ENCODE results near the gene ZBTB16. TPM values are rescaled to one million over a fixed set of nuclear protein-coding genes. Genes with fewer than 3 reads are reported as not detected.
A peak's percentile ranks its signal among the peaks of the same experiment; 100 is the strongest.

Gene ZBTB16
- total RNA-seq, 1 donor: under 0.01 TPM

- Histone ChIP-seq H3K27me3 (ENCODE audit: insufficient read depth, low read length) (peaks cover 73% of the 10 kb centered on the region), H3K27ac (ENCODE audit: low read depth, low read length) (no peak overlapping the region), H4K20me1 (ENCODE audit: insufficient read depth, low read length) (no peaks in the 10 kb centered on the region), H3K9me3 (ENCODE audit: low read depth, low read length) (no peaks in the 10 kb centered on the region), H3K4me2 (ENCODE audit: insufficient read depth, low read length) (no peak overlapping the region), H3K36me3 (ENCODE audit: insufficient read depth, low read length) (no peaks in the 10 kb centered on the region), H2AFZ (ENCODE audit: low read length) (no peak overlapping the region), H3K79me2 (ENCODE audit: insufficient read depth, low read length) (no peaks in the 10 kb centered on the region), H3K4me1 (ENCODE audit: insufficient read depth, low read length) (peaks cover 8% of the 10 kb centered on the region), H3K4me3 (ENCODE audit: insufficient read depth, low read length) (no peak overlapping the region)
- no peak for TF ChIP-seq CTCF (IDR thresholded peaks at IDR 0.05; ENCODE audit: extremely low read depth, low read depth, low read length)
- no peak for DNase-seq (ENCODE audit: insufficient read length, low spot score, missing footprints)
Observed at GRCh38 chr11:114155116-114155515, 95.6 kb downstream of the ZBTB16 start.

- H3K27ac ChIP-seq (ENCODE audit: low read depth, low read length): no peak overlapping the region
- no peak overlapping the region for H3K4me3 ChIP-seq (ENCODE audit: insufficient read depth, low read length)
- H3K79me2 ChIP-seq (ENCODE audit: insufficient read depth, low read length): no peaks in the 10 kb centered on the region
- peak; percentile 73 for DNase-seq (ENCODE audit: insufficient read length, low spot score, missing footprints)
- no peaks in the 10 kb centered on the region for H3K9me3 ChIP-seq (ENCODE audit: low read depth, low read length)
- H3K4me2 ChIP-seq (ENCODE audit: insufficient read depth, low read length): no peak overlapping the region
- no peak for TF ChIP-seq CTCF (IDR thresholded peaks at IDR 0.05; ENCODE audit: extremely low read depth, low read depth, low read length)
- no peak overlapping the region for H2AFZ ChIP-seq (ENCODE audit: low read length)
- H4K20me1 ChIP-seq (ENCODE audit: insufficient read depth, low read length): no peaks in the 10 kb centered on the region
- peaks cover 79% of the 10 kb centered on the region for H3K27me3 ChIP-seq (ENCODE audit: insufficient read depth, low read length)
- H3K36me3 ChIP-seq (ENCODE audit: insufficient read depth, low read length): no peaks in the 10 kb centered on the region
- peaks cover 12% of the 10 kb centered on the region for H3K4me1 ChIP-seq (ENCODE audit: insufficient read depth, low read length)
Observed at GRCh38 chr11:114156131-114156581, 96.6 kb downstream of the ZBTB16 start.

- Histone ChIP-seq H3K27ac (ENCODE audit: low read depth, low read length) (no peak overlapping the region), H3K79me2 (ENCODE audit: insufficient read depth, low read length) (no peaks in the 10 kb centered on the region), H3K9me3 (ENCODE audit: low read depth, low read length) (no peaks in the 10 kb centered on the region), H3K36me3 (ENCODE audit: insufficient read depth, low read length) (no peaks in the 10 kb centered on the region), H3K27me3 (ENCODE audit: insufficient read depth, low read length) (peaks cover 79% of the 10 kb centered on the region), H3K4me3 (ENCODE audit: insufficient read depth, low read length) (no peak overlapping the region), H3K4me1 (ENCODE audit: insufficient read depth, low read length) (peaks cover 12% of the 10 kb centered on the region), H4K20me1 (ENCODE audit: insufficient read depth, low read length) (no peaks in the 10 kb centered on the region), H2AFZ (ENCODE audit: low read length) (no peak overlapping the region), H3K4me2 (ENCODE audit: insufficient read depth, low read length) (no peak overlapping the region)
- no peak for TF ChIP-seq CTCF (IDR thresholded peaks at IDR 0.05; ENCODE audit: extremely low read depth, low read depth, low read length)
- DNase-seq (ENCODE audit: insufficient read length, low spot score, missing footprints): peak; percentile 22
Observed at GRCh38 chr11:114156782-114157181, 97.3 kb downstream of the ZBTB16 start.

- H3K9me3 ChIP-seq (ENCODE audit: low read depth, low read length): no peaks in the 10 kb centered on the region
- peak; percentile 57 for DNase-seq (ENCODE audit: insufficient read length, low spot score, missing footprints)
- no peaks in the 10 kb centered on the region for H4K20me1 ChIP-seq (ENCODE audit: insufficient read depth, low read length)
- no peaks in the 10 kb centered on the region for H3K36me3 ChIP-seq (ENCODE audit: insufficient read depth, low read length)
- no peak overlapping the region for H3K27ac ChIP-seq (ENCODE audit: low read depth, low read length)
- no peaks in the 10 kb centered on the region for H3K79me2 ChIP-seq (ENCODE audit: insufficient read depth, low read length)
- peaks cover 78% of the 10 kb centered on the region for H3K27me3 ChIP-seq (ENCODE audit: insufficient read depth, low read length)
- peaks cover 15% of the 10 kb centered on the region for H3K4me1 ChIP-seq (ENCODE audit: insufficient read depth, low read length)
- H3K4me2 ChIP-seq (ENCODE audit: insufficient read depth, low read length): no peak overlapping the region
- H3K4me3 ChIP-seq (ENCODE audit: insufficient read depth, low read length): no peak overlapping the region
- no peak overlapping the region for H2AFZ ChIP-seq (ENCODE audit: low read length)
- TF ChIP-seq CTCF (IDR thresholded peaks at IDR 0.05; ENCODE audit: extremely low read depth, low read depth, low read length): no peak
Observed at GRCh38 chr11:114157476-114158050, 98.1 kb downstream of the ZBTB16 start.
